IMR-90 (cell line): ENCODE measurements around the gene PGK1. TPM values are rescaled to one million over a fixed set of nuclear protein-coding genes. Genes with fewer than 3 reads are reported as not detected.

Experiments used
- ATAC-seq: fragments of 200-7000 bp; cut with Tn5 transposase; 2 replicates; pipeline ENCODE4 v1.9.1; 2020; ENCODE audit warnings: low read depth, mild to moderate bottlenecking, moderate library complexity
- BruUV-seq: library from RNA; stranded (reverse); fragments of 400-500 nt; replicated peaks from 2 replicates; lab custom pipeline; 2021; lab: Mats Ljungman, UMichigan
- CTCF ChIA-PET: fragments of 300-600 bp; formaldehyde crosslinking; extraction: SDS; loops from one replicate; lab custom pipeline; 2021; ENCODE audit warnings: antibody characterized with exemption; lab: Yijun Ruan, JAX
- POLR2A ChIA-PET: fragments of 300-600 bp; sonication (Branson Sonifier 250); formaldehyde crosslinking; loops from one replicate; lab custom pipeline; 2022; ENCODE audit warnings: antibody characterized with exemption; ENCODE audit not compliant: unreplicated experiment; lab: Charles Lee
- DNase-seq: peaks from one replicate; pipeline ENCODE4 v3.0.0; 2013
- H2AFZ ChIP-seq: replicated peaks from 2 replicates; pipeline ENCODE3; 2013; ENCODE audit warnings: low read length, mild to moderate bottlenecking; ENCODE audit not compliant: poor library complexity
- H2AK5ac ChIP-seq: 2 replicates; pipeline ENCODE4 v1.6.1; 2013; ENCODE audit warnings: low read depth, low read length, inconsistent platforms
- H2AK9ac ChIP-seq: replicated peaks from 2 replicates; pipeline ENCODE3; 2013; ENCODE audit warnings: mild to moderate bottlenecking, low read depth, low read length, moderate library complexity; ENCODE audit not compliant: poor library complexity
- H2BK120ac ChIP-seq: 2 replicates; pipeline ENCODE4 v1.6.1; 2013; ENCODE audit warnings: low read depth, low read length, inconsistent platforms
- H2BK15ac ChIP-seq: 3 replicates; pipeline ENCODE4 v1.6.1; 2013; ENCODE audit warnings: low read depth, low read length, inconsistent platforms
- H2BK20ac ChIP-seq: 2 replicates; pipeline ENCODE4 v1.6.1; 2013; ENCODE audit warnings: low read depth, mild to moderate bottlenecking, inconsistent platforms, low read length, moderate library complexity
- H2BK5ac ChIP-seq: 2 replicates; pipeline ENCODE4 v1.6.1; 2013; ENCODE audit warnings: mild to moderate bottlenecking, low read depth, low read length, inconsistent platforms; ENCODE audit not compliant: poor library complexity, severe bottlenecking
- H3K14ac ChIP-seq: replicated peaks from 2 replicates; pipeline ENCODE4 v1.6.1; 2013; ENCODE audit warnings: low read depth, low read length, inconsistent platforms
- H3K18ac ChIP-seq: 2 replicates; pipeline ENCODE4 v1.6.1; 2013; ENCODE audit warnings: low read depth, low read length, control low read depth
- H3K23ac ChIP-seq: 2 replicates; pipeline ENCODE4 v1.6.1; 2013; ENCODE audit warnings: low read depth, low read length, inconsistent platforms
- H3K27ac ChIP-seq: 2 replicates; pipeline ENCODE4 v1.5.1; 2013; ENCODE audit warnings: mild to moderate bottlenecking, control low read depth, low read length; ENCODE audit not compliant: insufficient read depth
- H3K27me3 ChIP-seq: 2 replicates; pipeline ENCODE4 v1.6.1; 2013; ENCODE audit warnings: low read length; ENCODE audit not compliant: control insufficient read depth, insufficient read depth
- H3K36me3 ChIP-seq: 2 replicates; pipeline ENCODE4 v1.6.1; 2013; ENCODE audit warnings: low read length, mixed read lengths; ENCODE audit not compliant: control insufficient read depth, insufficient read depth
- H3K4ac ChIP-seq: 2 replicates; pipeline ENCODE4 v1.6.1; 2013; ENCODE audit warnings: low read depth, low read length, inconsistent platforms
- H3K4me1 ChIP-seq: 2 replicates; pipeline ENCODE4 v1.6.1; 2013; ENCODE audit warnings: low read length, mixed read lengths; ENCODE audit not compliant: control insufficient read depth, insufficient read depth
- H3K4me2 ChIP-seq: 2 replicates; pipeline ENCODE4 v1.6.1; 2013; ENCODE audit warnings: low read depth, mild to moderate bottlenecking, control low read depth, low read length, moderate library complexity
- H3K4me3 ChIP-seq: 2 replicates; pipeline ENCODE4 v1.5.1; 2013; ENCODE audit warnings: low read depth, mild to moderate bottlenecking, control low read depth, low read length, moderate library complexity; ENCODE audit not compliant: insufficient read depth
- H3K56ac ChIP-seq: 2 replicates; pipeline ENCODE4 v1.6.1; 2013; ENCODE audit warnings: low read length, inconsistent platforms; ENCODE audit not compliant: insufficient read depth; ENCODE audit errors: extremely low read depth
- H3K79me1 ChIP-seq, 2 experiments: 2 replicates each; pipeline ENCODE4 v1.6.1; 2013; ENCODE audit warnings: low read length in 2 of 2, inconsistent platforms in 1 of 2, low read depth in 1 of 2
- H3K9ac ChIP-seq: 2 replicates; pipeline ENCODE4 v1.6.1; 2013; ENCODE audit warnings: low read depth, low read length, control low read depth
- H3K9me1 ChIP-seq: 2 replicates; pipeline ENCODE4 v1.6.1; 2013; ENCODE audit warnings: low read length, inconsistent platforms; ENCODE audit not compliant: insufficient read depth
- H3K9me3 ChIP-seq: 2 replicates; pipeline ENCODE4 v1.6.1; 2013; ENCODE audit warnings: low read length; ENCODE audit not compliant: control insufficient read depth, insufficient read depth
- H4K20me1 ChIP-seq: 2 replicates; pipeline ENCODE4 v1.6.1; 2013; ENCODE audit warnings: low read length, inconsistent platforms; ENCODE audit not compliant: insufficient read depth
- H4K5ac ChIP-seq: 2 replicates; pipeline ENCODE4 v1.6.1; 2013; ENCODE audit warnings: mild to moderate bottlenecking, low read depth, low read length, control low read depth
- H4K8ac ChIP-seq, 2 experiments: 2 replicates each; pipeline ENCODE4 v1.6.1; 2013; ENCODE audit warnings: low read depth in 2 of 2, low read length in 2 of 2, control low read depth in 1 of 2, inconsistent platforms in 1 of 2
- H4K91ac ChIP-seq: 2 replicates; pipeline ENCODE4 v1.6.1; 2013; ENCODE audit warnings: low read depth, low read length, inconsistent platforms; ENCODE audit not compliant: insufficient read depth
- BHLHE40 ChIP-seq: fragments of 150-350 bp; IDR thresholded peaks from 2 replicates; pipeline ENCODE4 v1.6.1; 2016; ENCODE audit warnings: mild to moderate bottlenecking, low read depth, low read length
- CEBPB ChIP-seq: IDR thresholded peaks from 2 replicates; pipeline ENCODE4 v1.6.1; 2012; ENCODE audit warnings: low read depth, low read length, improper control_type of control experiment
- FOS ChIP-seq: fragments of 150-350 bp; IDR thresholded peaks from 2 replicates; pipeline ENCODE4 v1.6.1; 2016; ENCODE audit warnings: low read depth, low read length
- MXI1 ChIP-seq: IDR thresholded peaks from 2 replicates; pipeline ENCODE4 v1.6.1; 2012; ENCODE audit warnings: low read depth, mild to moderate bottlenecking, low read length, moderate library complexity, borderline replicate concordance
- NFE2L2 ChIP-seq: fragments of 150-350 bp; IDR thresholded peaks from 2 replicates; pipeline ENCODE4 v1.6.1; 2016; ENCODE audit warnings: low read depth, mild to moderate bottlenecking, low read length
- POLR2A ChIP-seq: IDR thresholded peaks from 2 replicates; pipeline ENCODE4 v1.6.1; 2012; ENCODE audit warnings: mild to moderate bottlenecking, low read depth, low read length
- RCOR1 ChIP-seq: IDR thresholded peaks from 2 replicates; pipeline ENCODE4 v1.6.1; 2012; ENCODE audit warnings: mild to moderate bottlenecking, low read length, improper control_type of control experiment; ENCODE audit not compliant: insufficient replicate concordance
- RFX5 ChIP-seq: IDR thresholded peaks from 2 replicates; pipeline ENCODE4 v1.8.0; 2012; ENCODE audit warnings: low read depth, mild to moderate bottlenecking, low read length, moderate library complexity
- dilution Hi-C: fragments of 300-500 bp; cut with HindIII; formaldehyde crosslinking; loops from one replicate; pipeline ENCODE4 v1.14.3; 2018; ENCODE audit warnings: low sequenced_read_pairs; ENCODE audit not compliant: unreplicated experiment
- in situ Hi-C: fragments of 300-500 bp; cut with MboI; formaldehyde crosslinking; loops from 3 replicates; pipeline ENCODE4 v1.14.3; 2019; ENCODE audit warnings: low sequenced_read_pairs, inconsistent platforms, mixed read lengths
- intact Hi-C: fragments of 100-400 bp; cut with micrococcal nuclease; formaldehyde crosslinking; loops from 2 replicates; pipeline ENCODE4 v1.10.0; 2022
- polyA plus RNA-seq, 3 experiments: library from polyadenylated mRNA; depleted of rRNA; stranded (reverse); fragments of >200 nt; gene quantifications; 2 replicates each; pipeline ENCODE4 v1.2.3, GENCODE V29; 2012; ENCODE audit warnings: low replicate concordance in 1 of 3
- total RNA-seq: library from RNA; depleted of rRNA; stranded (reverse); fragments of >200 nt; gene quantifications from 2 replicates; pipeline ENCODE4 v1.2.3, GENCODE V29; 2012
- TF ChIP-seq, protein P1 (sequence below): conservative IDR thresholded peaks from 2 replicates; pipeline ENCODE4 v1.5.1; 2012; ENCODE audit warnings: mild to moderate bottlenecking, low read depth, low read length, improper control_type of control experiment
- TF ChIP-seq, protein P2 (sequence below): fragments of 150-350 bp; IDR thresholded peaks from 2 replicates; pipeline ENCODE4 v1.6.1; 2017; ENCODE audit warnings: mild to moderate bottlenecking, antibody characterized with exemption, low read length, low read depth

PGK1 gene
- total and polyA plus RNA-seq, 2 of the 4 experiments (the other 2 are of a cell fraction), result 498 to 744 TPM

DNA sequence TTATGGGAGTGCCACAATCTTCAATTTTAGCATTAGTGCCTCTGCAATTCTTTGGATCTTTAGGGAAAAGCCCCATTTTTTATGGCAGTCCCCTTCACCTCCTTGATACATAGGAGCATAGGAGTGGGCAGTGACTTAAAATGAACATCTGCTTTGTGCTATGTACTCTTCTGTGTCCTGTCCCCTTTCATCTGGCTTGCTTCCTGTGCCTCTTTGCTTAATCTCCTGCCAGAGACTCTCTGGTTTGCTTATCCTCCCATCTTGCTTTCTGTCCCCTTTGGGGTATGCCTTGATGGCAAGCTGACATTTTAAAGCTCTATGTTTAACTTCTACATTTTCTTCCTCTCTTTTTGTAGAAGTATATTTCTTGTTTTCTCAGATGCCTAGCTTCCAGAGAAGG is 12.3 kb downstream of the PGK1 start:
- Histone ChIP-seq H4K8ac (no peak overlapping the region), H3K23ac (no peak overlapping the region), H2AFZ (no peak overlapping the region), H2AK9ac (no peak overlapping the region), H2BK5ac (no peak overlapping the region), H3K4ac (no peak overlapping the region), H3K4me1 (no peaks in the 10 kb centered on the region), H3K56ac (no peak overlapping the region), H3K27ac (no peak overlapping the region), H3K9me1 (no peaks in the 10 kb centered on the region), H2BK15ac (no peak overlapping the region), H3K4me2 (no peak overlapping the region), H3K9me3 (no peaks in the 10 kb centered on the region), H2BK120ac (no peak overlapping the region), H3K36me3 (peaks cover 53% of the 10 kb centered on the region), H4K5ac (no peak overlapping the region), H4K91ac (no peak overlapping the region), H2BK20ac (no peak overlapping the region), H3K27me3 (no peaks in the 10 kb centered on the region), H3K14ac (no peak overlapping the region), H3K9ac (no peak overlapping the region), H2AK5ac (no peak overlapping the region), H3K79me1 (peaks cover 0 to 6% of the 10 kb centered on the region in 2 experiments; a peak in 3 of 4 replicates), H3K4me3 (no peak overlapping the region), H3K18ac (no peak overlapping the region), H4K20me1 (peaks cover 78% of the 10 kb centered on the region)
- DNase-seq (no peak), ATAC-seq (no peak)
- no TSS peak for BruUV-seq
- in situ Hi-C loops, result no loop called here
- TF ChIP-seq CEBPB (no peak), BHLHE40 (no peak), RCOR1 (no peak), NFE2L2 (no peak), MXI1 (no peak), POLR2A (no peak), FOS (no peak), RFX5 (no peak)
- TF ChIP-seq, protein P1, sequence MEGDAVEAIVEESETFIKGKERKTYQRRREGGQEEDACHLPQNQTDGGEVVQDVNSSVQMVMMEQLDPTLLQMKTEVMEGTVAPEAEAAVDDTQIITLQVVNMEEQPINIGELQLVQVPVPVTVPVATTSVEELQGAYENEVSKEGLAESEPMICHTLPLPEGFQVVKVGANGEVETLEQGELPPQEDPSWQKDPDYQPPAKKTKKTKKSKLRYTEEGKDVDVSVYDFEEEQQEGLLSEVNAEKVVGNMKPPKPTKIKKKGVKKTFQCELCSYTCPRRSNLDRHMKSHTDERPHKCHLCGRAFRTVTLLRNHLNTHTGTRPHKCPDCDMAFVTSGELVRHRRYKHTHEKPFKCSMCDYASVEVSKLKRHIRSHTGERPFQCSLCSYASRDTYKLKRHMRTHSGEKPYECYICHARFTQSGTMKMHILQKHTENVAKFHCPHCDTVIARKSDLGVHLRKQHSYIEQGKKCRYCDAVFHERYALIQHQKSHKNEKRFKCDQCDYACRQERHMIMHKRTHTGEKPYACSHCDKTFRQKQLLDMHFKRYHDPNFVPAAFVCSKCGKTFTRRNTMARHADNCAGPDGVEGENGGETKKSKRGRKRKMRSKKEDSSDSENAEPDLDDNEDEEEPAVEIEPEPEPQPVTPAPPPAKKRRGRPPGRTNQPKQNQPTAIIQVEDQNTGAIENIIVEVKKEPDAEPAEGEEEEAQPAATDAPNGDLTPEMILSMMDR, result no peak
- TF ChIP-seq, protein P2, sequence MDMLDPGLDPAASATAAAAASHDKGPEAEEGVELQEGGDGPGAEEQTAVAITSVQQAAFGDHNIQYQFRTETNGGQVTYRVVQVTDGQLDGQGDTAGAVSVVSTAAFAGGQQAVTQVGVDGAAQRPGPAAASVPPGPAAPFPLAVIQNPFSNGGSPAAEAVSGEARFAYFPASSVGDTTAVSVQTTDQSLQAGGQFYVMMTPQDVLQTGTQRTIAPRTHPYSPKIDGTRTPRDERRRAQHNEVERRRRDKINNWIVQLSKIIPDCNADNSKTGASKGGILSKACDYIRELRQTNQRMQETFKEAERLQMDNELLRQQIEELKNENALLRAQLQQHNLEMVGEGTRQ, result no peak
- dilution Hi-C loops, result no loop called here
- intact Hi-C loops, result no loop called here
- ChIA-PET CTCF (no interaction called here), POLR2A (no interaction called here)
